Stimulated activated CD8-positive, alpha-beta memory T cell treated with anti-CD3 and anti-CD28 coated beads, Interleukin-15, amount 100 ng/mL, for 4 hours (primary cell): ENCODE measurements around the gene TEC.
"Not testable (repeated sequence)": the region's sequence is repeated elsewhere in the genome, so short reads cannot be mapped to it uniquely, and the experiment has no call there.

Experiments
- DNase-seq, 2 donors: peaks; one replicate each; pipeline ENCODE4 v3.0.0-alpha.2; 2020; ENCODE audit warnings: low read depth in 2 of 2

The TEC gene

DNA sequence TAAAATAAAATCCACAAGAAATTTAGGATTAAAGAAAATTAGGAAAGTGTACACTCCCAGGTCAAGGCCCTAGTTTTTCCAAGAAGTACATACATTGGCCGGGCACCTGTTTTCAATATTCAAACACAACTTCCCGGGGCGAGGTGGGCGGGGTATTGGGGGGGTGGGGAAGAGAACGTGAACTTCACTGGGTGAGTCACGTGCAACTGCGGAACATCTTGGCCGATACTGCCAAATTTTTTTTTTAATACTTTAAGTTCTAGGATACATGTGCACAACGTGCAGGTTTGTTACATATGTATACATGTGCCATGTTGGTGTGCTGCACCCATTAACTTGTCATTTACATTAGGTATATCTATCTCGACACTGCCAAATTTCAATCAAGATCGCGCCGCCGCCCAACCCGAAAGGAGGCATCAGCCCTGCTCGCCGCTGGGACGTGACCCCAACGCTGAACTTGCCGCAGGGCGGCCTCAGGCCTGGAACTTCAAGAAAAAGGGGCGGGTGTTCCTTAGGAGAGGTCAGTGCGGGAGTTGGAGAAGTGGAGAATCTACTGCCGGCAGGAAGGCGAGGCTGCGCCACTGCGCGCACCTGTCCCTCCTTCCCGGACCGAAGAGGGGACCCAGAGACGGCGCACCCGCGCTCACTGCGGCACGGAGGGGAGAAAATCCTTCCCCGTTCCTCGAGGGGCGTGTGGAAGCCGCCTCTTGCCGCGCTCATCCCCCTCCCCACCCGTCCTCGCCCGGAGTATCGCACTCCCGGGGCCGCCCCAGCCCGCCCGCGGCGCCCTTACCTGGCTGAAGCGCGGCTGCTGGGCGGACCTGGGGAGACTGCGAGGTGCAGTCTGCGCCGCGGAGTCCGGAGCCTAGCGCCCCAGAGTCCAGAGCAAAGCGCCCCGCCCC is at the start of gene TEC:
TSS of gene TEC (minus strand) at position 883 of the 905 bp plus-strand sequence. CDS start 41,224 bp downstream, outside the sequence.
- DNase-seq, result no peak

GRCh38 chr4:48315728-48316630 is 46.3 kb upstream of the TEC start:
- no peak for DNase-seq

DNA sequence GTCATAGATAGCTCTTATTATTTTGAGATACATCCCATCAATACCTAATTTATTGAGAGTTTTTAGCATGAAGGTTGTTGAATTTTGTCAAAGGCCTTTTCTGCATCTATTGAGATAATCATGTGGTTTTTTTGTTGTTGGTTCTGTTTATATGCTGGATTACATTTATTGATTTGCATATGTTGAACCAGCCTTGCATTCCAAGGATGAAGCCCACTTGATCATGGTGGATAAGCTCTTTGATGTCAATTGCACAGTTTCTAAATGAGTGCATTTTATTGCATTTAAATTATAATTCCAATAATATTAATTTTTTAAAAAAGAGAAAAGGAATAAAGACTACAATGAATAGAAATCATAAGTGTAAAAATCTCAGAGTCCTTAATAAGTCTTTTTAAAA is 45.1 kb upstream of the TEC start:
- not testable (repeated sequence) for DNase-seq

DNA sequence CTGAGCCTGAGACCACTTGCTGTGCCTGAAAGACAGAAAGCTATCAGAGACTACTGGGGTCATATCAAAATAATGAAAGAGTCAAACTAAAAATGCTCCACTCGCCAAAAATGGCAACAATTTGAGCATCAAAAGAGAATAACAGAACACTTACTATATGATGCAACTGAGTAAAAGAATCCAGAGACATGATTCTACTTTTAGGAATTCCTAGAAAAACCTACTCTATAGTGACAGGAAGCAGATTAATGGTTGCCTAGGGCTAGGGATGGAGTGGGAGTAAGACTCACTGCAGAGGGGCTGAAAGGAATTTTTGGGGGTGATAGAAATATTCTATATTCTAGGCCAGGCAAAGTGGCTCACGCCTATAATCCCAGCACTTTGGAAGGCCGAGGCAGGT is 42.3 kb upstream of the TEC start:
- DNase-seq, result no peak

GRCh38 chr4:48308901-48309300 is 39.3 kb upstream of the TEC start:
- no peak for DNase-seq

- no peak for DNase-seq
Measured at GRCh38 chr4:48307528-48307927, 37.9 kb upstream of the TEC start.

GRCh38 chr4:48305508-48305907 is 35.9 kb upstream of the TEC start:
- no peak for DNase-seq

- DNase-seq, result no peak
Measured at GRCh38 chr4:48300004-48300403, 30.4 kb upstream of the TEC start.

DNA sequence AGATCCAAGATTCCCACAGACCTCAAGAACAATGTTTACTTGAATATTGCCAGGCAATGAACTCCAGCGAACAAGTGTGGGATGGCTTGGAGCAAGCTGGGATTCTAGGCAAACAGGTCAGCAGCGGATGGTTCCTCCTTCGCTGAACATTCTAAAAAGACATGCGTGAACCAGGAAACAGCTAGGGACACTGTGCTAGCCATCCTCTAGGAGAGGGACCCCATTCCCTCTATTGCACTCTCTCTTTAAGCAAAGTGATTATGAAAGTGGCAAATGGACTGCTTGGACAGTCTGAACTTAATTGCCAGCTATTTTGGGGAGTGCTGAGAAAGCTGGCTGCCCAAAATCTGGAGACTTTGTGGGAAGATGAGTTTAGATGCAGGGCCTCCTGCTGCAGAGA is 29.9 kb upstream of the TEC start:
- no peak for DNase-seq

GRCh38 chr4:48297256-48297846 is 27.7 kb upstream of the TEC start:
- DNase-seq, result no peak

DNA sequence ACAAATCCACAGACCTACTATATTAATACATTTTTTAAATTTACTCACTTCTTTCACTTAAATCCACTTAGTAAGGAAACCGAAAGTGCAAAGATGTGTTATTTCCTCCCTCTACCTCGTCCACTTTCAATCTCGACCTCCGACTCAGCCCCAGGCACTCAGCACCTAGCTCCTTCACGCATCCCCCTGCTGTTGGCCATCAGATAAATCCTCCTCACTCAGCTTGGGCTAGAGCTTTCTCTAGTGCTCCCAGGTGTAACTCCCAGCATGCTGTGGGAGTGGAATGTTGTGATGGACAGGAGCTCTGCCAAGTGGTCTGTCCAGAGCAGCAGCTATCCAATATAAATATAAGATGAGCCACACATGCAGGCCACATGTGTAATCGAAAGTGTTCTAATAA is 26.7 kb upstream of the TEC start:
- DNase-seq, result no peak

DNA sequence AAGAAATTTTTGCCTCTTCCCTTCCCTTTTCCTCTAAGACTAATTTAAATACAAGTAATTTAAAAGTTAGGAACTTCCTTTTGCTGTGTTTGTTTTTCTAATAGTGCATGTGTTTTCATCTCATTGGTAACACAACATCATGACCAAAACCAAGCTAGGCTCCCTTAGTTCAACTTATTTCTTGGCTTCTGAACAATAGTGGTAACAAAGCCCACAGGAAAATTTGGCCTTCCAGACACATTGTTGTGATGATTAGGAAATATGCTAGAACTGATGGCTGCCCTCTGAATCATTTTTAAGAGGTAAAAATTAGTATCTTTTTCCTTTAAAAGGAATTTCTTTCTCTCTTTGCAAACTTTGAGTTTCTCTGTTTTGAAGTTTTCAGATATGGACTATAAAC is 25.5 kb upstream of the TEC start:
- DNase-seq, result no peak

GRCh38 chr4:48292218-48292790 is 22.7 kb upstream of the TEC start:
- not testable (repeated sequence) for DNase-seq

GRCh38 chr4:48290146-48290772 is 20.6 kb upstream of the TEC start:
- no peak for DNase-seq

GRCh38 chr4:48286060-48286459 is 16.4 kb upstream of the TEC start:
- not testable (repeated sequence) for DNase-seq

DNA sequence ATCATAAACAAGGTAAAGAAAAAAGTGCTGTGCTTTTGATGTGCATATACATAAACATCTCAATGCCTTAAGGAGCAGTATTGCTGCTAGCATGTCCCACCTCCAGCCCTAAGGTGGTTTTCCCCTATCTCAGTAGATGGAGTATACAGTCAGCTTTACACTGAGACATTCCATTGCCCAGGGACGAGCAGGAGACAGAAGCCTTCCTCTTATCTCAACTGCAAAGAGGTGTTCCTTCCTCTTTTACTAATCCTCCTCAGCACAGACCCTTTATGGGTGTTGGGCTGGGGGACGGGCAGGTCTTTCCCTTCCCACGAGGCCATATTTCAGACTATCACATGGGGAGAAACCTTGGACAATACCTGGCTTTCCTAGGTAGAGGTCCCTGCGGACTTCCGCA is 16.0 kb upstream of the TEC start:
- DNase-seq, result not testable (repeated sequence)

DNA sequence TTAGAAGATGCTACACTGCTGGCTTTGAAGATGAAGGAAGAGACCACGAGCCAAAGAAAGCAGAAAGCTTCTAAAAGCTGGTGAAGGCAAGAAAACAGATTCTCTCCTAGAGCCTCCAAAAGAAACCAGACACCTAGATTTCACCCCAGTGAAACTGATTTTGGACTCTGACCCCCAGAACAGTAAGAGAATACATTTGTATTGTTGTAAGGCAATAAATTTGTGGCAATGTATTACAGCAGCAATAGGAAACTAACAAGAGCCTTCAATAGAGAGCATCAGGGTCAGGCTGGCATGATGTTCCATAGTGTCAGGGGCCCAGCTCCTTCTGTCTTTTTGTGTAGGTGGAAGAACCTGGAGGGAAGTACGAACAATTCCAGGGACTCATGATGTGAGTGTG is 6.0 kb upstream of the TEC start:
- DNase-seq, result no peak

GRCh38 chr4:48275247-48275646 is 5.6 kb upstream of the TEC start:
- no peak for DNase-seq

GRCh38 chr4:48271626-48272025 is 2.0 kb upstream of the TEC start:
- DNase-seq, result no peak

- no peak for DNase-seq
Measured at GRCh38 chr4:48270951-48271473, 1.4 kb upstream of the TEC start.

GRCh38 chr4:48270523-48270897 is 872 bp upstream of the TEC start:
- no peak for DNase-seq
